GM18520 (cell line): Measurements from ENCODE around the gene SCAMP2.

Source experiments
- ATAC-seq: cut with Tn5 transposase; IDR thresholded peaks from one replicate; pipeline ENCODE4 v1.9.1; 2021; ENCODE audit not compliant: unreplicated experiment

Gene SCAMP2

GRCh38 chr15:74863239-74864056, 9.7 kb downstream of the SCAMP2 start:
- no peak for ATAC-seq

- no peak for ATAC-seq
These were observed 14.8 kb downstream of the SCAMP2 start for GRCh38 chr15:74858369-74858740.

- no peak for ATAC-seq
These were observed 15.3 kb downstream of the SCAMP2 start for GRCh38 chr15:74857671-74858368.

GRCh38 chr15:74857082-74857655, 16.0 kb downstream of the SCAMP2 start:
- peak; percentile 42 for ATAC-seq

GRCh38 chr15:74856537-74856936, 16.6 kb downstream of the SCAMP2 start:
- no peak for ATAC-seq

- no peak for ATAC-seq
These were observed 17.3 kb downstream of the SCAMP2 start for GRCh38 chr15:74855857-74856256.

GRCh38 chr15:74854453-74855022, 18.6 kb downstream of the SCAMP2 start:
- ATAC-seq, result no peak

- ATAC-seq, result no peak
These were observed 21.2 kb downstream of the SCAMP2 start for GRCh38 chr15:74851960-74852359.

GRCh38 chr15:74850393-74850792, 22.8 kb downstream of the SCAMP2 start:
- ATAC-seq, result no peak

- no peak for ATAC-seq
These were observed 25.7 kb downstream of the SCAMP2 start for GRCh38 chr15:74847432-74847831.

- no peak for ATAC-seq
These were observed 27.6 kb downstream of the SCAMP2 start for GRCh38 chr15:74845581-74845980.

- no peak for ATAC-seq
These were observed 28.0 kb downstream of the SCAMP2 start for GRCh38 chr15:74845208-74845568.

GRCh38 chr15:74844319-74845207, 28.6 kb downstream of the SCAMP2 start:
- no peak for ATAC-seq

- ATAC-seq, result no peak
These were observed 29.3 kb downstream of the SCAMP2 start for GRCh38 chr15:74843891-74844299.

- no peak for ATAC-seq
These were observed 29.7 kb downstream of the SCAMP2 start for GRCh38 chr15:74843445-74843828.

GRCh38 chr15:74842581-74843444, 30.4 kb downstream of the SCAMP2 start, which contains the start of gene ULK3:
Gene ULK3 (minus strand): TSS chr15:74843156. CDS start chr15:74843105, 51 bp downstream.
- peak; percentile 80 for ATAC-seq

- no peak for ATAC-seq
These were observed 31.2 kb downstream of the SCAMP2 start for GRCh38 chr15:74841891-74842373.

GRCh38 chr15:74840851-74841775, 32.1 kb downstream of the SCAMP2 start:
- no peak for ATAC-seq
